ENCODE measurements around the gene JAZF1.

DNA sequence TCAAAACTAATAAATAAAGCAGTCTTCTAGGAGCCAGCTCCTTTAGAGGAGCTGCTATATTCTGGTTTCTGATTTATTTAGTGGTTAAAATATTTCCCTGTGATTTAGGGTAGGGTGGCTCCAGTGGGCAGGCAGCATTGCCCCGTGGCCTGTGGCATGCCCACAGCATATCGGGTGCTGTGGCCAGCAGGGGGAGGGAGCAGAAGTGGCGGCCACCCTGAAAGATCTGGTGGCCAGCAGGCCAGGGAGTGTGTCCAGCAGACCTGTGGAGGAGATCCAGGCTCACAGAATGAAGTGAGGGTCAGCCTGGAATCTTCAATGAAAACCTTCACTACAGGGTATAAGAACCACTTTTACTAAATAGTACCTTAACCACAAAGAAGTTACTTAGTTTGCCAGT lies 251.5 kb downstream of the JAZF1 start:
- TF ChIP-seq, protein P1, sequence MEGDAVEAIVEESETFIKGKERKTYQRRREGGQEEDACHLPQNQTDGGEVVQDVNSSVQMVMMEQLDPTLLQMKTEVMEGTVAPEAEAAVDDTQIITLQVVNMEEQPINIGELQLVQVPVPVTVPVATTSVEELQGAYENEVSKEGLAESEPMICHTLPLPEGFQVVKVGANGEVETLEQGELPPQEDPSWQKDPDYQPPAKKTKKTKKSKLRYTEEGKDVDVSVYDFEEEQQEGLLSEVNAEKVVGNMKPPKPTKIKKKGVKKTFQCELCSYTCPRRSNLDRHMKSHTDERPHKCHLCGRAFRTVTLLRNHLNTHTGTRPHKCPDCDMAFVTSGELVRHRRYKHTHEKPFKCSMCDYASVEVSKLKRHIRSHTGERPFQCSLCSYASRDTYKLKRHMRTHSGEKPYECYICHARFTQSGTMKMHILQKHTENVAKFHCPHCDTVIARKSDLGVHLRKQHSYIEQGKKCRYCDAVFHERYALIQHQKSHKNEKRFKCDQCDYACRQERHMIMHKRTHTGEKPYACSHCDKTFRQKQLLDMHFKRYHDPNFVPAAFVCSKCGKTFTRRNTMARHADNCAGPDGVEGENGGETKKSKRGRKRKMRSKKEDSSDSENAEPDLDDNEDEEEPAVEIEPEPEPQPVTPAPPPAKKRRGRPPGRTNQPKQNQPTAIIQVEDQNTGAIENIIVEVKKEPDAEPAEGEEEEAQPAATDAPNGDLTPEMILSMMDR (IDR thresholded peaks at IDR 0.05; ENCODE audit: low read length), result no peak
- no peak for TF ChIP-seq EZH2 (IDR thresholded peaks at IDR 0.05; ENCODE audit: borderline replicate concordance, low read length)

Data from OCI-LY1 (cell line).